ENCODE results near the gene CXorf58.
"Not testable (repeated sequence)": the region's sequence is repeated elsewhere in the genome, so short reads cannot be mapped to it uniquely, and the experiment has no call there.

DNA sequence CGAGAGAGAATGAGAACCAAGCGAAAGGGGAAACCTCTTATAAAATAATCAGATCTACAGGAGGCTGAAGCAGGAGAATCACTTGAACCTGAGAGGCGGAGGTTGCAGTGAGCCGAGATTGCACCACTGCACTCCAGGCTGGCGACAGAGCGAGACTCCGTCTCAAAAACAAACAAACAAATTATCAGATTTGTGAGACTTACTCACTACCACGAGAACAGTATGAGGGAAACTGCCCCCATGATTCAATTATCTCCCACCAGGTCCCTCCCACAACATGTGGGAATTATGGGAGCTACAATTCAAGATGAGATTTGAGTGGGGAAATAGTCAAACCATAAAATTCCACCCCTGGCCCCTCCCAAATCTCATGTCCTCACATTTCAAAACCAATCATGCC is 57.8 kb downstream of the CXorf58 start:
- TF ChIP-seq HOXA9 (CRISPR knock-in tag; IDR thresholded peaks at IDR 0.05; ENCODE audit: borderline replicate concordance); PHF8 (CRISPR knock-in tag; IDR thresholded peaks at IDR 0.05); SYNCRIP (IDR thresholded peaks at IDR 0.05; ENCODE audit: insufficient read depth, low read depth, low read length); RXRA (CRISPR knock-in tag; IDR thresholded peaks at IDR 0.05); ZNF431 (CRISPR knock-in tag; IDR thresholded peaks at IDR 0.05; ENCODE audit: borderline replicate concordance, low read depth); ZNF556 (CRISPR knock-in tag; IDR thresholded peaks at IDR 0.05; ENCODE audit: borderline replicate concordance); ZBTB1 (CRISPR knock-in tag; IDR thresholded peaks at IDR 0.05; ENCODE audit: borderline replicate concordance); HDAC1 (CRISPR knock-in tag; IDR thresholded peaks at IDR 0.05): not testable (repeated sequence)
- TF ChIP-seq, protein P1, sequence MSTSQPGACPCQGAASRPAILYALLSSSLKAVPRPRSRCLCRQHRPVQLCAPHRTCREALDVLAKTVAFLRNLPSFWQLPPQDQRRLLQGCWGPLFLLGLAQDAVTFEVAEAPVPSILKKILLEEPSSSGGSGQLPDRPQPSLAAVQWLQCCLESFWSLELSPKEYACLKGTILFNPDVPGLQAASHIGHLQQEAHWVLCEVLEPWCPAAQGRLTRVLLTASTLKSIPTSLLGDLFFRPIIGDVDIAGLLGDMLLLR (CRISPR knock-in tag; IDR thresholded peaks at IDR 0.05), result not testable (repeated sequence)
- TF ChIP-seq, protein P2, sequence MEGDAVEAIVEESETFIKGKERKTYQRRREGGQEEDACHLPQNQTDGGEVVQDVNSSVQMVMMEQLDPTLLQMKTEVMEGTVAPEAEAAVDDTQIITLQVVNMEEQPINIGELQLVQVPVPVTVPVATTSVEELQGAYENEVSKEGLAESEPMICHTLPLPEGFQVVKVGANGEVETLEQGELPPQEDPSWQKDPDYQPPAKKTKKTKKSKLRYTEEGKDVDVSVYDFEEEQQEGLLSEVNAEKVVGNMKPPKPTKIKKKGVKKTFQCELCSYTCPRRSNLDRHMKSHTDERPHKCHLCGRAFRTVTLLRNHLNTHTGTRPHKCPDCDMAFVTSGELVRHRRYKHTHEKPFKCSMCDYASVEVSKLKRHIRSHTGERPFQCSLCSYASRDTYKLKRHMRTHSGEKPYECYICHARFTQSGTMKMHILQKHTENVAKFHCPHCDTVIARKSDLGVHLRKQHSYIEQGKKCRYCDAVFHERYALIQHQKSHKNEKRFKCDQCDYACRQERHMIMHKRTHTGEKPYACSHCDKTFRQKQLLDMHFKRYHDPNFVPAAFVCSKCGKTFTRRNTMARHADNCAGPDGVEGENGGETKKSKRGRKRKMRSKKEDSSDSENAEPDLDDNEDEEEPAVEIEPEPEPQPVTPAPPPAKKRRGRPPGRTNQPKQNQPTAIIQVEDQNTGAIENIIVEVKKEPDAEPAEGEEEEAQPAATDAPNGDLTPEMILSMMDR (CRISPR knock-in tag; IDR thresholded peaks at IDR 0.05), result not testable (repeated sequence)
- TF ChIP-seq, protein P3, sequence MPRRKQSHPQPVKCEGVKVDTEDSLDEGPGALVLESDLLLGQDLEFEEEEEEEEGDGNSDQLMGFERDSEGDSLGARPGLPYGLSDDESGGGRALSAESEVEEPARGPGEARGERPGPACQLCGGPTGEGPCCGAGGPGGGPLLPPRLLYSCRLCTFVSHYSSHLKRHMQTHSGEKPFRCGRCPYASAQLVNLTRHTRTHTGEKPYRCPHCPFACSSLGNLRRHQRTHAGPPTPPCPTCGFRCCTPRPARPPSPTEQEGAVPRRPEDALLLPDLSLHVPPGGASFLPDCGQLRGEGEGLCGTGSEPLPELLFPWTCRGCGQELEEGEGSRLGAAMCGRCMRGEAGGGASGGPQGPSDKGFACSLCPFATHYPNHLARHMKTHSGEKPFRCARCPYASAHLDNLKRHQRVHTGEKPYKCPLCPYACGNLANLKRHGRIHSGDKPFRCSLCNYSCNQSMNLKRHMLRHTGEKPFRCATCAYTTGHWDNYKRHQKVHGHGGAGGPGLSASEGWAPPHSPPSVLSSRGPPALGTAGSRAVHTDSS (CRISPR knock-in tag; conservative IDR thresholded peaks at IDR 0.05), result not testable (repeated sequence)
- TF ChIP-seq, protein P4, sequence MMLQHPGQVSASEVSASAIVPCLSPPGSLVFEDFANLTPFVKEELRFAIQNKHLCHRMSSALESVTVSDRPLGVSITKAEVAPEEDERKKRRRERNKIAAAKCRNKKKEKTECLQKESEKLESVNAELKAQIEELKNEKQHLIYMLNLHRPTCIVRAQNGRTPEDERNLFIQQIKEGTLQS (CRISPR knock-in tag; IDR thresholded peaks at IDR 0.05), result not testable (repeated sequence)
- TF ChIP-seq, protein P5, sequence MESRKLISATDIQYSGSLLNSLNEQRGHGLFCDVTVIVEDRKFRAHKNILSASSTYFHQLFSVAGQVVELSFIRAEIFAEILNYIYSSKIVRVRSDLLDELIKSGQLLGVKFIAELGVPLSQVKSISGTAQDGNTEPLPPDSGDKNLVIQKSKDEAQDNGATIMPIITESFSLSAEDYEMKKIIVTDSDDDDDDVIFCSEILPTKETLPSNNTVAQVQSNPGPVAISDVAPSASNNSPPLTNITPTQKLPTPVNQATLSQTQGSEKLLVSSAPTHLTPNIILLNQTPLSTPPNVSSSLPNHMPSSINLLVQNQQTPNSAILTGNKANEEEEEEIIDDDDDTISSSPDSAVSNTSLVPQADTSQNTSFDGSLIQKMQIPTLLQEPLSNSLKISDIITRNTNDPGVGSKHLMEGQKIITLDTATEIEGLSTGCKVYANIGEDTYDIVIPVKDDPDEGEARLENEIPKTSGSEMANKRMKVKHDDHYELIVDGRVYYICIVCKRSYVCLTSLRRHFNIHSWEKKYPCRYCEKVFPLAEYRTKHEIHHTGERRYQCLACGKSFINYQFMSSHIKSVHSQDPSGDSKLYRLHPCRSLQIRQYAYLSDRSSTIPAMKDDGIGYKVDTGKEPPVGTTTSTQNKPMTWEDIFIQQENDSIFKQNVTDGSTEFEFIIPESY (CRISPR knock-in tag; IDR thresholded peaks at IDR 0.05), result not testable (repeated sequence)
- TF ChIP-seq, protein P6, sequence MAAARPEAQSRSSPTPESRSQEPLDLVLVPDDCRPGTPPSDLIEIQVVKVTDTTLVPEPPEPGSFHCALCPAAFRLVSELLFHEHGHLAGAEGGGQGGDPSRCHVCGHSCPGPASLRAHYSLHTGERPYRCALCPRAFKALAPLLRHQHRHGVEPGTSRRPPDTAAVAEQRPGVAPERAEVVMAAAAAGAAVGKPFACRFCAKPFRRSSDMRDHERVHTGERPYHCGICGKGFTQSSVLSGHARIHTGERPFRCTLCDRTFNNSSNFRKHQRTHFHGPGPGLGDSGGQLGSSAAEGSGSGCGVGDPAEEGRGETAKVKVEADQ (CRISPR knock-in tag; IDR thresholded peaks at IDR 0.05; ENCODE audit: borderline replicate concordance), result not testable (repeated sequence)
